BJ (cell line): Measurements from ENCODE around the gene INSC. TPM values are rescaled to one million over a fixed set of nuclear protein-coding genes. Genes with fewer than 3 reads are reported as not detected.

Experiments
- CTCF ChIA-PET: fragments of 350-600 bp; formaldehyde crosslinking; extraction: SDS; loops from one replicate; lab custom pipeline; 2021; ENCODE audit warnings: antibody characterized with exemption, inconsistent platforms; lab: Yijun Ruan, JAX
- POLR2A ChIA-PET: fragments of 300-600 bp; sonication (Branson Sonifier 250); formaldehyde crosslinking; extraction: SDS; loops from one replicate; lab custom pipeline; 2021; ENCODE audit warnings: antibody characterized with exemption; lab: Charles Lee
- DNase-seq: peaks from one replicate; pipeline ENCODE4 v3.0.0-alpha.2; 2011; ENCODE audit warnings: low read depth
- H3K27me3 ChIP-seq: 2 replicates; pipeline ENCODE4 v1.6.0; 2011; ENCODE audit warnings: low read length; ENCODE audit not compliant: control insufficient read depth, insufficient read depth
- H3K36me3 ChIP-seq: 2 replicates; pipeline ENCODE4 v1.5.1; 2011; ENCODE audit warnings: low read length; ENCODE audit not compliant: control insufficient read depth, insufficient read depth
- H3K4me3 ChIP-seq: 2 replicates; pipeline ENCODE4 v1.5.1; 2011; ENCODE audit warnings: low read depth, mild to moderate bottlenecking, control low read depth, low read length
- polyA plus RNA-seq: library from polyadenylated mRNA; depleted of rRNA; stranded (reverse); fragments of >200 nt; gene quantifications from 2 replicates; pipeline ENCODE4 v1.2.3, GENCODE V29; 2011
- TF ChIP-seq, protein P1 (sequence below): IDR thresholded peaks from 2 replicates; pipeline ENCODE4 v1.5.1; 2011; ENCODE audit warnings: low read depth, mild to moderate bottlenecking, control low read depth, inconsistent platforms, low read length, moderate library complexity; ENCODE audit not compliant: insufficient read depth

Gene INSC
- polyA plus RNA-seq, 1 experiment = 0.10 TPM

DNA sequence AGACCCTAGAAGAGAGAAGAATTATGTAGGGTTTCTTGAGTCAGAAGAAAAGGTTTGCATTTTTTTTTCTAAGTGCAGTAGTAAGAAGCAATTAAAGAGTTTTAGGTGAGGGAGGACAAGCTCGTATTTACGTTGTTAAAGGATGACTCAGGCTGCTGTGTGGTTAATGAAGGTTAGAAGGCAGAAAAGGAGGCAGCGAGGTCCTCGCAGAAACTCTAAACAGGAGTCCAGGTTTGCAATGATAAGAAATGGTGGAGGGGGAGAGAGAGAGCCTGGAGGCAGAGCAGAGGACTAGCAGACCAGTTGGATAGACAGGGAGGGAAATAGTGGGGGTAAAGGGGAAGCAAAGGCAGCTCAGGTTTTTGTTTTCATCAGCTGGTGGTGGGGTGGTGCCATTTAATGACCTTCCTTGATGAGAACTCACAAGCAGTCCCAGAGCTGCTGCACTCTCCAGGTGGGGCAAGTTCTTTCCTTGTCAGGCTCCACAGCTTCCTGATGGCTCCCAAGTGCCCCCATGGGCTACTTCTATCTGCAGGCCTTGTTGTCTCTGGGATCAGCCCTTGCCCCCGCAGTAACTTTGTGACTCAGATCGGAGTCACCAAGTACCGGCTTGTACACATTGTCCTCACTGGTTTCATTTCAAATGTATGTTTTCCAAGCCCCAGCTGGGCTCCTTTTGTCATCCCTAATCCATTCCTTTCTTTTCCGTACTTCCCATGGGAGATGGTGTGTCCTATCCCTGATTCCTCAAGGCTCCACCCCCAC, 8.3 kb upstream of the INSC start:
- no peak for DNase-seq
- TF ChIP-seq, protein P1, sequence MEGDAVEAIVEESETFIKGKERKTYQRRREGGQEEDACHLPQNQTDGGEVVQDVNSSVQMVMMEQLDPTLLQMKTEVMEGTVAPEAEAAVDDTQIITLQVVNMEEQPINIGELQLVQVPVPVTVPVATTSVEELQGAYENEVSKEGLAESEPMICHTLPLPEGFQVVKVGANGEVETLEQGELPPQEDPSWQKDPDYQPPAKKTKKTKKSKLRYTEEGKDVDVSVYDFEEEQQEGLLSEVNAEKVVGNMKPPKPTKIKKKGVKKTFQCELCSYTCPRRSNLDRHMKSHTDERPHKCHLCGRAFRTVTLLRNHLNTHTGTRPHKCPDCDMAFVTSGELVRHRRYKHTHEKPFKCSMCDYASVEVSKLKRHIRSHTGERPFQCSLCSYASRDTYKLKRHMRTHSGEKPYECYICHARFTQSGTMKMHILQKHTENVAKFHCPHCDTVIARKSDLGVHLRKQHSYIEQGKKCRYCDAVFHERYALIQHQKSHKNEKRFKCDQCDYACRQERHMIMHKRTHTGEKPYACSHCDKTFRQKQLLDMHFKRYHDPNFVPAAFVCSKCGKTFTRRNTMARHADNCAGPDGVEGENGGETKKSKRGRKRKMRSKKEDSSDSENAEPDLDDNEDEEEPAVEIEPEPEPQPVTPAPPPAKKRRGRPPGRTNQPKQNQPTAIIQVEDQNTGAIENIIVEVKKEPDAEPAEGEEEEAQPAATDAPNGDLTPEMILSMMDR = no peak
- POLR2A ChIA-PET = interaction anchor here (0.6 kb wide), 1 partner anchor 40 kb away, joined by 3 read pairs; no protein-coding TSS in a partner anchor
- H3K27me3 ChIP-seq = no peaks in the 10 kb centered on the region
- H3K4me3 ChIP-seq = no peak overlapping the region
- CTCF ChIA-PET = interaction anchor here (0.9 to 16.0 kb wide), 6 partner anchors 50 to 198 kb away, joined by 4 to 276 read pairs (median 4); no protein-coding TSS in a partner anchor
- H3K36me3 ChIP-seq = no peaks in the 10 kb centered on the region

DNA sequence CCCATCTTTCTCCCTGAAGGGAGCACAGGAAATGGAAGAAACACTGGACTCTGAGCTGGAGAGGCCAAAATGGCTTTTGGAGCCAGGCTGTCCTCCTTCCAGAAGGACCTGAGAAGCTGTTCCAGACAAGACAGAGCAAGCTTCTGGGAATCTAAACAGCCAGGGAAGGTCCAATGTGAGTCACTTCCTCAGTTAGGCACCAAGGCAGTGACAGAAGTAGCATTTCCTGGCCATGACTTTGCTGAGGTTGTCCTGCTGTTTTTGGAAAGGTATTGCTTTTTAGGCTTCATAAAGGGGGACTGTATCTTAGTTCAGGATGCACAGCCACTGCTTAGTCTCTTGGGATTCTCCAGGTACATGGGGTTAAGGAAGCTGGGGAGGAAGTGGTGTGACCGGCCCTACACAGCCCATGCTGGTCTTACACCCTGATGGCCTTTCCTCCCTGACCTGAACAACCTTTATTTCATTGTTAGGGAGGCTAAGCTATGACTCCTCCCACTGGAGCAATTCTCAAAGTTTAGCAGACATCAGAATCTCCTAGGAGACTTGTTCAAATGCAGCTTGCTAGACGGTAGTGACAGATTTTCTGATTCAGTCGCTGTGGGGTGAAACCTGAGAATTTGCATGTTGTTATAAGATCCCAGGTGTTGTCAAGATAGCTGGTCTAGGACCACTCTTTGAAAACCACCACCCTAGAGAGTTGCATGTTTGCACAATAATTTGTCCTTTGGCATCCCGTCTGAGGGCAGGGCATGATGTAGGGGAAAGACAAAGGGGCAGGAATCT, 6.8 kb upstream of the INSC start:
- H3K27me3 ChIP-seq = no peaks in the 10 kb centered on the region
- H3K36me3 ChIP-seq = no peaks in the 10 kb centered on the region
- TF ChIP-seq, protein P1 = no peak
- DNase-seq = no peak
- H3K4me3 ChIP-seq = no peak overlapping the region
- CTCF ChIA-PET = interaction anchor here (0.9 to 16.0 kb wide), 6 partner anchors 8 to 200 kb away, joined by 3 to 276 read pairs (median 4); no protein-coding TSS in a partner anchor
- POLR2A ChIA-PET = no interaction called here

DNA sequence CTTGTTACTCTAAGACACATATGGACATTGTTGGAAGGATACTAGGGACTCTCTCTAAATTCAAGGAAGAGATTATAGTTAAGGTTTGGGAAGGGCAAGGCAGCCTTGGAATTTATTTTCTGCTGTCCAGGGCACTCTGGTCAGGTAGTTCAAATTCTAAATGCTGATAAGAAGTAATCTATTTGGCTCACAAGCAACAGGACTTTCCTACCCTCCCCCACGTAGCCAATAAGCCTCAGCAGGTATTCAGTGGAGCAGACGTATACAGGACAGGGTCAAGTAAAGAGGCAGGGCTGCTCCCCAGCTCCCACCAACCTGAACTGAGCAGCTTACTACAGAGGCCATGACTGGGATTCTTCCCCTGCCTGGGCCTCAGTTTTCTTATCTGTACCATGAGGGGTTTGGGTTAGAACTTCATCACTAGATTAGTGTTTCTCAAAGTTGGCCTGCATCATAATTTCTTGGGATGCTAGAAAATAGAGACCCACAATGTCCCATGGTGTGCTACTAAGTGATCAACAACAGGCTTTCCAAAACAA, 6.1 kb upstream of the INSC start:
- ChIA-PET POLR2A (no interaction called here), CTCF (interaction anchor here (0.9 to 16.0 kb wide), 3 partner anchors 9 to 200 kb away, joined by 3 to 276 read pairs (median 4); no protein-coding TSS in a partner anchor)
- H3K27me3 ChIP-seq = no peaks in the 10 kb centered on the region
- H3K36me3 ChIP-seq = no peaks in the 10 kb centered on the region
- TF ChIP-seq, protein P1 = no peak
- H3K4me3 ChIP-seq = no peak overlapping the region
- no peak for DNase-seq

DNA sequence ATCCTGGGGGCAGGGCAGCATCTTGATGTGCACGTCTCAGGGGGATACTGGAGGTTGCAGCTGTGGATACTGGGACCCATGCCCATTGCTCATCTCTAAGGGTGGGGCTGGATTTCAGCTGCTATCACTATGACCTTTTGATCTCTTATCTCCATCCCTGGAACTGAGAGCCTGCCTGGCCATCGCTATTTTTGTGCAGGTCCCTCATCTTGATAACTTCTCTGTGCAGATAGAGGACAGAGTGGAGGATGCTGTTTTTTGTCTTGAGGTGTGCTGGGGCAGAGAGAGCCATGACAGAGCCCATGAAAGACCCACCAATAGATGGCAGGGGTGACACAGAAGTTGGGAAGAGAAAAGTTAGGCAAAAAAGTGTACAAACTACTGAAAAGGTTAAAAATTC, 5.1 kb upstream of the INSC start:
- Histone ChIP-seq H3K36me3 (no peaks in the 10 kb centered on the region), H3K4me3 (no peak overlapping the region), H3K27me3 (no peaks in the 10 kb centered on the region)
- DNase-seq = no peak
- TF ChIP-seq, protein P1 = no peak
- ChIA-PET POLR2A (no interaction called here), CTCF (interaction anchor here (0.8 to 16.0 kb wide), 3 partner anchors 9 to 97 kb away, joined by 3 to 276 read pairs (median 12); no protein-coding TSS in a partner anchor)
